Measurements from ENCODE around the gene POU2AF3.

POU2AF3 gene

GRCh38 chr11:111296196-111296595, 2.1 kb upstream of the POU2AF3 start:
- no peak for DNase-seq
- in situ Hi-C loops (cut with HindIII; ENCODE audit: low pct_ligation_motif_present, low sequenced_read_pairs), result no loop called here
- Histone ChIP-seq H3K27me3 (replicated peaks) (peaks cover 7% of the 10 kb centered on the region), H3K4me3 (ENCODE audit: low read depth, low read length) (no peak overlapping the region), H3K36me3 (replicated peaks) (no peaks in the 10 kb centered on the region), H3K27ac (no peak overlapping the region)
- TF ChIP-seq CTCF (IDR thresholded peaks at IDR 0.05; ENCODE audit: low read depth, low read length, missing control alignments), result no peak

GRCh38 chr11:111297696-111298095, 650 bp upstream of the POU2AF3 start:
- peaks cover 9% of the 10 kb centered on the region for H3K27me3 ChIP-seq (replicated peaks)
- no peak overlapping the region for H3K4me3 ChIP-seq (ENCODE audit: low read depth, low read length)
- H3K27ac ChIP-seq, result no peak overlapping the region
- no peaks in the 10 kb centered on the region for H3K36me3 ChIP-seq (replicated peaks)
- TF ChIP-seq CTCF (IDR thresholded peaks at IDR 0.05; ENCODE audit: low read depth, low read length, missing control alignments), result no peak
- in situ Hi-C loops (cut with HindIII; ENCODE audit: low pct_ligation_motif_present, low sequenced_read_pairs), result no loop called here
- no peak for DNase-seq

- peak; percentile 11 for DNase-seq
- Histone ChIP-seq H3K4me3 (ENCODE audit: low read depth, low read length) (peak overlapping the region; percentile 62), H3K27me3 (replicated peaks) (peaks cover 12% of the 10 kb centered on the region), H3K27ac (no peak overlapping the region), H3K36me3 (replicated peaks) (no peaks in the 10 kb centered on the region)
- in situ Hi-C loops (cut with HindIII; ENCODE audit: low pct_ligation_motif_present, low sequenced_read_pairs), result no loop called here
- peak; percentile 58 for TF ChIP-seq CTCF (IDR thresholded peaks at IDR 0.05; ENCODE audit: low read depth, low read length, missing control alignments)
These were observed 1.0 kb downstream of the POU2AF3 start for GRCh38 chr11:111299101-111300026.

GRCh38 chr11:111300569-111300968, 2.2 kb downstream of the POU2AF3 start:
- Histone ChIP-seq H3K27ac (no peak overlapping the region), H3K4me3 (ENCODE audit: low read depth, low read length) (no peak overlapping the region), H3K36me3 (replicated peaks) (no peaks in the 10 kb centered on the region), H3K27me3 (replicated peaks) (peaks cover 12% of the 10 kb centered on the region)
- no peak for TF ChIP-seq CTCF (IDR thresholded peaks at IDR 0.05; ENCODE audit: low read depth, low read length, missing control alignments)
- in situ Hi-C loops (cut with HindIII; ENCODE audit: low pct_ligation_motif_present, low sequenced_read_pairs), result no loop called here
- DNase-seq, result no peak

GRCh38 chr11:111301004-111301841, 2.9 kb downstream of the POU2AF3 start:
- Histone ChIP-seq H3K27ac (no peak overlapping the region), H3K4me3 (ENCODE audit: low read depth, low read length) (no peak overlapping the region), H3K36me3 (replicated peaks) (no peaks in the 10 kb centered on the region), H3K27me3 (replicated peaks) (peaks cover 14% of the 10 kb centered on the region)
- no peak for DNase-seq
- in situ Hi-C loops (cut with HindIII; ENCODE audit: low pct_ligation_motif_present, low sequenced_read_pairs), result no loop called here
- no peak for TF ChIP-seq CTCF (IDR thresholded peaks at IDR 0.05; ENCODE audit: low read depth, low read length, missing control alignments)
